Calu3 (cell line): ENCODE measurements around the gene PTPRG. TPM values are rescaled to one million over a fixed set of nuclear protein-coding genes. Genes with fewer than 3 reads are reported as not detected.

Experiments used
- BruUV-seq: library from RNA; stranded (reverse); fragments of 400-500 nt; replicated peaks from 2 replicates; lab custom pipeline; 2021; lab: Mats Ljungman, UMichigan
- CTCF ChIA-PET: fragments of 300-600 bp; sonication (Branson Sonifier 250); formaldehyde crosslinking; loops from one replicate; lab custom pipeline; 2022; ENCODE audit warnings: antibody characterized with exemption; lab: Charles Lee
- DNase-seq: peaks from one replicate; pipeline ENCODE4 v3.0.0; 2022
- H3K27ac Mint-ChIP-seq: one replicate; pipeline ENCODE4 v1.8.0; 2022; ENCODE audit warnings: mixed read lengths; ENCODE audit not compliant: unreplicated experiment
- H3K27me3 Mint-ChIP-seq: one replicate; pipeline ENCODE4 v1.8.0; 2022; ENCODE audit warnings: mixed read lengths; ENCODE audit not compliant: unreplicated experiment
- H3K36me3 Mint-ChIP-seq: one replicate; pipeline ENCODE4 v1.8.0; 2022; ENCODE audit warnings: mild to moderate bottlenecking, moderate library complexity, mixed read lengths; ENCODE audit not compliant: insufficient read depth, unreplicated experiment
- H3K4me1 Mint-ChIP-seq: one replicate; pipeline ENCODE4 v1.8.0; 2022; ENCODE audit warnings: mild to moderate bottlenecking, low read depth, mixed read lengths; ENCODE audit not compliant: unreplicated experiment
- H3K4me3 Mint-ChIP-seq: one replicate; pipeline ENCODE4 v1.8.0; 2022; ENCODE audit warnings: mild to moderate bottlenecking, low read depth, moderate library complexity, mixed read lengths; ENCODE audit not compliant: unreplicated experiment
- H3K9me3 Mint-ChIP-seq: one replicate; pipeline ENCODE4 v1.8.0; 2022; ENCODE audit warnings: low read depth, mixed read lengths; ENCODE audit not compliant: unreplicated experiment
- intact Hi-C: fragments of 100-400 bp; cut with micrococcal nuclease; formaldehyde crosslinking; loops from one replicate; pipeline ENCODE4 v1.10.0; 2022; ENCODE audit not compliant: unreplicated experiment
- total RNA-seq: library from RNA; stranded (reverse); gene quantifications from 2 replicates; pipeline ENCODE4 v1.2.3, GENCODE V29; 2022
- TF ChIP-seq, protein P1 (sequence below): fragments of 200-600 bp; IDR thresholded peaks from one replicate; pipeline ENCODE4 v1.8.0; 2022; ENCODE audit warnings: antibody characterized with exemption; ENCODE audit not compliant: unreplicated experiment

PTPRG gene
- total RNA-seq, 1 experiment from 2014 or later, result 0.35 TPM

GRCh38 chr3:62100282-62100989, 539.1 kb downstream of the PTPRG start:
- intact Hi-C loops, result no loop called here
- CTCF ChIA-PET, result no interaction called here

DNA sequence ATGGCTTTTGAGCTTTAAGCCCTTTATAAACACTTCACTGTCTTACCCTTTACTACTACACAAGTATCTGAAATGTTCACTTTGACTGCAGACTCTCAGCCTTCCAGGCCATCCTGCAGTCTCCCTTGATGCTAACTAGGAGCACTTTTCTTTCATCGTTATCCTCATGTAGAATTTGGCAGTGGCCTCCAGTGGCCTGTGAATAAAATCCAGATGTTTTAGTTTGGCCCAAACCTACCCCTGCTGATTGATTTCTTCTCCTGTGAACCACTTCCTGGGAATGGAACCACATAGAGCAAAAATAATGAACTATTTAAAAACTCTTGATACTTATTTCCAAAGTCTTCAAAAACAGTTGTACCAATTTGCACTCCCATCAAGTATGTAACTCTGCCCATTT, 540.1 kb downstream of the PTPRG start:
- H3K36me3 Mint-ChIP-seq, result no peaks in the 10 kb centered on the region

More at GRCh38 chr3:62100282-62100989, 539.1 kb downstream of the PTPRG start:
- Mint-ChIP-seq H3K27ac (no peak overlapping the region), H3K4me1 (no peaks in the 10 kb centered on the region), H3K36me3 (no peaks in the 10 kb centered on the region), H3K4me3 (no peak overlapping the region), H3K9me3 (peaks cover 9% of the 10 kb centered on the region), H3K27me3 (no peaks in the 10 kb centered on the region)
- TF ChIP-seq, protein P1, sequence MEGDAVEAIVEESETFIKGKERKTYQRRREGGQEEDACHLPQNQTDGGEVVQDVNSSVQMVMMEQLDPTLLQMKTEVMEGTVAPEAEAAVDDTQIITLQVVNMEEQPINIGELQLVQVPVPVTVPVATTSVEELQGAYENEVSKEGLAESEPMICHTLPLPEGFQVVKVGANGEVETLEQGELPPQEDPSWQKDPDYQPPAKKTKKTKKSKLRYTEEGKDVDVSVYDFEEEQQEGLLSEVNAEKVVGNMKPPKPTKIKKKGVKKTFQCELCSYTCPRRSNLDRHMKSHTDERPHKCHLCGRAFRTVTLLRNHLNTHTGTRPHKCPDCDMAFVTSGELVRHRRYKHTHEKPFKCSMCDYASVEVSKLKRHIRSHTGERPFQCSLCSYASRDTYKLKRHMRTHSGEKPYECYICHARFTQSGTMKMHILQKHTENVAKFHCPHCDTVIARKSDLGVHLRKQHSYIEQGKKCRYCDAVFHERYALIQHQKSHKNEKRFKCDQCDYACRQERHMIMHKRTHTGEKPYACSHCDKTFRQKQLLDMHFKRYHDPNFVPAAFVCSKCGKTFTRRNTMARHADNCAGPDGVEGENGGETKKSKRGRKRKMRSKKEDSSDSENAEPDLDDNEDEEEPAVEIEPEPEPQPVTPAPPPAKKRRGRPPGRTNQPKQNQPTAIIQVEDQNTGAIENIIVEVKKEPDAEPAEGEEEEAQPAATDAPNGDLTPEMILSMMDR, result no peak
- BruUV-seq, result no TSS peak
- DNase-seq, result no peak

DNA sequence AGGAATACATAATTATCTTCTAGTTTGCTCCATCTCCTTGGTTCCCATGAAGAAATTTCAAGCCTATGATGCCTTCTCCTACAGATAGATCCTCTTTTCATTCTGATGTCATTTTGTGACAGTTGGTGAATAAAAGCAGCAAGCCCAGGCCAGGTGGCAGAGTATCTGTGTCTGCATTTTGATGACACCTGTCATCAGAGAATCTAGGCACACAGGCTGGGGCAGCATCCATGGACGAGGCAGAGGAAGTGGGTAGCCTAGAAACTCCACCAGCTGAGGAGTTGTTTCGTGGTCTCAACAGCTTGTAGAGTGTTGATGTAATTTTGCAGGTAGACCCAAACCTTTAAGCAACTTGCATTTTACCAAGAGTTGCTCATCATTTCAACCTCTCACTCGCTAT, 542.2 kb downstream of the PTPRG start:
- DNase-seq, result no peak
- Mint-ChIP-seq H3K27ac (no peak overlapping the region), H3K36me3 (no peaks in the 10 kb centered on the region), H3K4me1 (no peaks in the 10 kb centered on the region), H3K4me3 (no peak overlapping the region), H3K27me3 (no peaks in the 10 kb centered on the region), H3K9me3 (peaks cover 7% of the 10 kb centered on the region)
- TF ChIP-seq, protein P1, result no peak
- intact Hi-C loops, result no loop called here
- CTCF ChIA-PET, result interaction anchor here (0.5 kb wide), 1 partner anchor 377 kb away, joined by 4 read pairs; no protein-coding TSS in a partner anchor
- no TSS peak for BruUV-seq

More for the DNA sequence above, 540.1 kb downstream of the PTPRG start:
- TF ChIP-seq, protein P1, result no peak
- DNase-seq, result no peak
- Mint-ChIP-seq H3K9me3 (peaks cover 7% of the 10 kb centered on the region), H3K4me1 (no peaks in the 10 kb centered on the region), H3K27ac (no peak overlapping the region), H3K4me3 (no peak overlapping the region), H3K27me3 (no peaks in the 10 kb centered on the region)
- no TSS peak for BruUV-seq
- CTCF ChIA-PET, result interaction anchor here (0.6 kb wide), 1 partner anchor 772 kb away, joined by 3 read pairs; no protein-coding TSS in a partner anchor
- intact Hi-C loops, result no loop called here

DNA sequence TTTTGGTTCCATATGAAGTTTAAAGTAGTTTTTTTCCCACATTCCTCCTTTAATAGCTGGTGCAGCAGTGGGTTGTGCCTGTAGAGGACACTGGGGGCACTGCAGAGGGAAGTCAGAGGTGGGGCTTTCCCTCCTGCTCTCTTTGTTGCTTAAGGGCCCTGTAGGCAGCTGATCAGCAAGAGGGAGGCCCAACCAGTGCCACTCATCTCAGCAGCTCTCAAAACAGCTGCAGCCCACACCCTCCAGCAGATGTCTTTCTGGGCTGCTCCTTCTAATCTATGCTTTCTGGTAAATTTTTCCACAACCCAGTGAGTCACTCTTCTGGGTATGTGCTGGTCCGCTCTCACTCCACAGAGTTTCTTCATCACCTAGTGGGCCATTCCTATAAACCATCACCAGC, 548.2 kb downstream of the PTPRG start:
- no peak overlapping the region for H3K27ac Mint-ChIP-seq
- H3K36me3 Mint-ChIP-seq, result no peaks in the 10 kb centered on the region
- BruUV-seq, result no TSS peak
- CTCF ChIA-PET, result no interaction called here
- no peak overlapping the region for H3K4me3 Mint-ChIP-seq
- H3K4me1 Mint-ChIP-seq, result no peaks in the 10 kb centered on the region
- peaks cover 6% of the 10 kb centered on the region for H3K9me3 Mint-ChIP-seq
- TF ChIP-seq, protein P1, result no peak
- intact Hi-C loops, result no loop called here
- no peaks in the 10 kb centered on the region for H3K27me3 Mint-ChIP-seq
- no peak for DNase-seq
